ENCODE measurements around the gene DLG2.
A peak's percentile ranks its signal among the peaks of the same experiment; 100 is the strongest.

Gene DLG2

DNA sequence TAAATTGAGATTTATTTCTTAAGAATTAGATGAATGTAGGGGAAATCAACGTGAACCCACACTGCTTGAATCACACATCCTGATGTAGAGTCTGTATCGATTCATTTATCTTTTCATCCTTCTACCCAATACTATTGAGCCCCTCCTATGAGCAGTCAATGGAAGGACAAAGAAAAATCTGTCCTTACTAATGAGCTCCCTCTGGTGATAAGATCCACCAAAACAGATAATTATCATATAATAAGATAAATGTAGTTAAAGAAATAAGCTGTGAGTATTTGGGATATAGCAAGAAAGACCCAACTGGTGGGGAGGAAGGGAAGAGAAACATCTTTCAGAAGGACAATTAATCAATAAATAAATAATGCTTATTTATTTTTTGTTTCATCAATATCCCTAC lies 1955.9 kb downstream of the DLG2 start:
- DNase-seq (ENCODE audit: low read depth), result peak; percentile 6

DNA sequence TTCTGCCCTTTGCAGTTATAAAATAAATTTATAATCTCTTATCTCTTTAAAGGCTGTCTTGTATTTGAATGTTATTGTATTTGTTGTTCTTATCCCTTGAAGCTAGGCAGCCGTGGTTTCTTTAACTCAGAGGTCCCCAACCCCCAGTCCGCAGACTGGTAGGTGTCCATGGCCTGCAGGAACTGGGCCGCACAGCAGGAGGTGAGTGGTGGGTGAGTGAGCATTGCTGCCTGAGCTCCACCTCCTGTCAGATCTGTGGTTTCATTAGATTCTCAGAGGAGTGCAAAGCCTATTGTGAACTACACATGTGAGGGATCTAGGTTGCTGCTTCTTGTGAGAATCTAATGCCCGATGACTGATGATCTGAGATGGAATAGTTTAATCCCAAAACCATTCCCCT lies 1961.0 kb downstream of the DLG2 start:
- no peak overlapping the region for H3K4me3 ChIP-seq (ENCODE audit: low read length)
- TF ChIP-seq, protein P1, sequence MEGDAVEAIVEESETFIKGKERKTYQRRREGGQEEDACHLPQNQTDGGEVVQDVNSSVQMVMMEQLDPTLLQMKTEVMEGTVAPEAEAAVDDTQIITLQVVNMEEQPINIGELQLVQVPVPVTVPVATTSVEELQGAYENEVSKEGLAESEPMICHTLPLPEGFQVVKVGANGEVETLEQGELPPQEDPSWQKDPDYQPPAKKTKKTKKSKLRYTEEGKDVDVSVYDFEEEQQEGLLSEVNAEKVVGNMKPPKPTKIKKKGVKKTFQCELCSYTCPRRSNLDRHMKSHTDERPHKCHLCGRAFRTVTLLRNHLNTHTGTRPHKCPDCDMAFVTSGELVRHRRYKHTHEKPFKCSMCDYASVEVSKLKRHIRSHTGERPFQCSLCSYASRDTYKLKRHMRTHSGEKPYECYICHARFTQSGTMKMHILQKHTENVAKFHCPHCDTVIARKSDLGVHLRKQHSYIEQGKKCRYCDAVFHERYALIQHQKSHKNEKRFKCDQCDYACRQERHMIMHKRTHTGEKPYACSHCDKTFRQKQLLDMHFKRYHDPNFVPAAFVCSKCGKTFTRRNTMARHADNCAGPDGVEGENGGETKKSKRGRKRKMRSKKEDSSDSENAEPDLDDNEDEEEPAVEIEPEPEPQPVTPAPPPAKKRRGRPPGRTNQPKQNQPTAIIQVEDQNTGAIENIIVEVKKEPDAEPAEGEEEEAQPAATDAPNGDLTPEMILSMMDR (IDR thresholded peaks at IDR 0.05; ENCODE audit: insufficient read depth, low read depth, low read length, missing control alignments), result no peak
- DNase-seq (ENCODE audit: low read depth), result no peak

More for the DNA sequence above, 1955.9 kb downstream of the DLG2 start:
- TF ChIP-seq, protein P1 (IDR thresholded peaks at IDR 0.05; ENCODE audit: insufficient read depth, low read depth, low read length, missing control alignments), result peak; percentile 22
- H3K4me3 ChIP-seq (ENCODE audit: low read length), result no peak overlapping the region

GRCh38 chr11:83663988-83664387 lies 1963.2 kb downstream of the DLG2 start:
- no peak for DNase-seq (ENCODE audit: low read depth)
- no peak overlapping the region for H3K4me3 ChIP-seq (ENCODE audit: low read length)
- TF ChIP-seq, protein P1 (IDR thresholded peaks at IDR 0.05; ENCODE audit: insufficient read depth, low read depth, low read length, missing control alignments), result no peak

DNA sequence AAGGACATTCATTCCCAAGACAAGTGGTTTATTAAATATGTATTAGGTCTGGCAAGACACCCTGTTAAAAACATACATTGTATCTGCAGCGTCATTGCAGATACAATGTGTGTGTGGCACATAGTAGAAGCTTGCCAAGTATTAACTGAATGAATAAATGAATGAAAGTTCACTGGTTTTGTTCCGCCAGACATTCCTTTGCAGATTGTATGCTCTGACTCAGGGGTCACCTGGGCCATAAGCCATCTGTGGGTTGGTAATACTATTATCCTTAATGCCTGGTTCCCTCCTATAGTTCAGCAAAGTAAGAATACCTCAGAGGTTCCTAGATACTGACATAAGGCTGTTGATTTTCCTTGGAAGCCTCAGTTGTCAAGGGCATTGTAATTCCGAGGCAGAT lies 1963.7 kb downstream of the DLG2 start:
- DNase-seq (ENCODE audit: low read depth), result peak; percentile 6
- TF ChIP-seq, protein P1 (IDR thresholded peaks at IDR 0.05; ENCODE audit: insufficient read depth, low read depth, low read length, missing control alignments), result no peak
- H3K4me3 ChIP-seq (ENCODE audit: low read length), result no peak overlapping the region

- DNase-seq (ENCODE audit: low read depth), result no peak
Observed at GRCh38 chr11:83662494-83662893, 1964.7 kb downstream of the DLG2 start.

GRCh38 chr11:83661491-83662350 lies 1965.4 kb downstream of the DLG2 start:
- H3K4me3 ChIP-seq (ENCODE audit: low read length), result no peak overlapping the region
- peak; percentile 49 for DNase-seq (ENCODE audit: low read depth)
- TF ChIP-seq, protein P1 (IDR thresholded peaks at IDR 0.05; ENCODE audit: insufficient read depth, low read depth, low read length, missing control alignments), result no peak

More at GRCh38 chr11:83662494-83662893, 1964.7 kb downstream of the DLG2 start:
- H3K4me3 ChIP-seq (ENCODE audit: low read length), result no peak overlapping the region
- TF ChIP-seq, protein P1 (IDR thresholded peaks at IDR 0.05; ENCODE audit: insufficient read depth, low read depth, low read length, missing control alignments), result no peak

Measured in epithelial cell of esophagus (primary cell).